ENCODE results near the gene UBE2R2. TPM values are rescaled to one million over a fixed set of nuclear protein-coding genes. Genes with fewer than 3 reads are reported as not detected.

UBE2R2 gene
- total and polyA plus RNA-seq, 2 donors (not counting 3 experiments of a cell fraction or from before 2014, with no cell fraction given): 23.9 to 54.3 TPM

DNA sequence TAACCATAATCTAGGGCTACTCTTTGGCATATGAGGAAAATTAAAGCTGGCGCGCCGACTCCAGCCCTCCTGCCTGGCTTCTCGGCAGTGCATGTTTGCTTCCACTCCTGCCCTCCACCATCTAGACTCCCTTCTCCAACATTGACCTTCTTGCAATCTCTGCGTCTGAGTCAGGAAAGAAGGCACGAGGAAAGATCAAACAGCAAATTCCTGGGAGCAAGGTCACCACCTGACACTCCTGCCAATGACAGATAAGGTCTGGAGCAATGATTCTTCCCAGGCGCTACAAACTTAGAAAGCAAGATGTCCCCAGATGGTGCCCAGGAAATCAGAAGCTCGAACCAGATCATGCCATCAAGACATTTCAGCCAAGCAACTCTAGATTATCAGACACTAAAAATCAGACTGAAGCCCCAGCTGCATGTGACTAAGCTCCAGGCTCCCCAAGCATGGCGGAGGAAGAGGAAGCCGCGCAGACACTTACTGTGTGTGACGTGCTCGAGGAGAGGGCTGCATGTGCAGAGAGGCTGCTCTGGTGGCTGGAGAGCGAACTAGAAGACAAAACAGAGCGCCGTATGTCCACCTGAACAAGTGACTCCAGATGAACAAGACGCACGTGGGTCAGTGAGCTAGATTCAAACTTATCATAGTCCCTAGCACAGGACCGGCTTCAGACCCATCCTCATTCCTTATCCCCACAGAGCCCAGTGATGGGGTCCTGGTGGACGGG lies 115.3 kb downstream of the UBE2R2 start:
- no TSS peak for BruUV-seq (replicated peaks)
- H2AFZ ChIP-seq (ENCODE audit: low read depth, low read length): no peak overlapping the region
- no peak overlapping the region for H3K9ac ChIP-seq (replicated peaks; ENCODE audit: extremely low read depth, insufficient read depth, low read length)
- peaks cover 4% of the 10 kb centered on the region for H3K79me2 ChIP-seq (ENCODE audit: control insufficient read depth, insufficient read depth, low read length)
- H3K4me1 ChIP-seq (ENCODE audit: control insufficient read depth, extremely low read depth, insufficient read depth, low read length): no peaks in the 10 kb centered on the region
- dilution Hi-C loops (cut with MboI; ENCODE audit: extremely low pct_ligation_motif_present, low sequenced_read_pairs): no loop called here
- POLR2A ChIA-PET: no interaction called here
- H3K27ac ChIP-seq (ENCODE audit: insufficient read depth, low read depth, low read length): no peak overlapping the region
- H4K20me1 ChIP-seq (replicated peaks; ENCODE audit: control insufficient read depth, extremely low read depth, insufficient read depth, low read length): no peaks in the 10 kb centered on the region
- H3K27me3 ChIP-seq (ENCODE audit: control insufficient read depth in 2 of 2, insufficient read depth in 2 of 2, low read length in 2 of 2): no peaks in the 10 kb centered on the region
- FAIRE-seq (no peak), DNase-seq (ENCODE audit: low read depth, low spot score) (no peak)
- no peaks in the 10 kb centered on the region for H3K9me3 ChIP-seq (replicated peaks; ENCODE audit: control insufficient read depth, insufficient read depth, low read length)
- peaks cover 25 to 56% of the 10 kb centered on the region in 2 experiments for H3K36me3 ChIP-seq (ENCODE audit: control insufficient read depth in 2 of 2, extremely low read depth in 1 of 2, insufficient read depth in 2 of 2, low read length in 2 of 2)
- H3K9me1 ChIP-seq (replicated peaks; ENCODE audit: control insufficient read depth, extremely low read depth, insufficient read depth, low read length): no peaks in the 10 kb centered on the region
- TF ChIP-seq MYC (IDR thresholded peaks at IDR 0.05; ENCODE audit: low read depth, low read length) (no peak), EZH2 (IDR thresholded peaks at IDR 0.05; ENCODE audit: borderline replicate concordance, low read depth, low read length, severe bottlenecking) (no peak), FOS (IDR thresholded peaks at IDR 0.05; ENCODE audit: borderline replicate concordance, insufficient read depth, low read length) (no peak), GATA2 (IDR thresholded peaks at IDR 0.05; ENCODE audit: insufficient read depth, insufficient read length, low read depth, low read length) (no peak), POLR2A (IDR thresholded peaks at IDR 0.05; ENCODE audit: low read depth, low read length) (no peak), JUN (IDR thresholded peaks at IDR 0.05; ENCODE audit: borderline replicate concordance, insufficient read depth, insufficient read length, low read depth) (no peak), POLR2AphosphoS5 (IDR thresholded peaks at IDR 0.05; ENCODE audit: insufficient read depth, low read depth, low read length) (no peak)
- TF ChIP-seq, protein P1, sequence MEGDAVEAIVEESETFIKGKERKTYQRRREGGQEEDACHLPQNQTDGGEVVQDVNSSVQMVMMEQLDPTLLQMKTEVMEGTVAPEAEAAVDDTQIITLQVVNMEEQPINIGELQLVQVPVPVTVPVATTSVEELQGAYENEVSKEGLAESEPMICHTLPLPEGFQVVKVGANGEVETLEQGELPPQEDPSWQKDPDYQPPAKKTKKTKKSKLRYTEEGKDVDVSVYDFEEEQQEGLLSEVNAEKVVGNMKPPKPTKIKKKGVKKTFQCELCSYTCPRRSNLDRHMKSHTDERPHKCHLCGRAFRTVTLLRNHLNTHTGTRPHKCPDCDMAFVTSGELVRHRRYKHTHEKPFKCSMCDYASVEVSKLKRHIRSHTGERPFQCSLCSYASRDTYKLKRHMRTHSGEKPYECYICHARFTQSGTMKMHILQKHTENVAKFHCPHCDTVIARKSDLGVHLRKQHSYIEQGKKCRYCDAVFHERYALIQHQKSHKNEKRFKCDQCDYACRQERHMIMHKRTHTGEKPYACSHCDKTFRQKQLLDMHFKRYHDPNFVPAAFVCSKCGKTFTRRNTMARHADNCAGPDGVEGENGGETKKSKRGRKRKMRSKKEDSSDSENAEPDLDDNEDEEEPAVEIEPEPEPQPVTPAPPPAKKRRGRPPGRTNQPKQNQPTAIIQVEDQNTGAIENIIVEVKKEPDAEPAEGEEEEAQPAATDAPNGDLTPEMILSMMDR (IDR thresholded peaks at IDR 0.05; ENCODE audit: extremely low read depth in 1 of 2, insufficient read depth in 1 of 2, low read depth in 1 of 2, low read length in 2 of 2): no peak
- TF ChIP-seq, protein P2, sequence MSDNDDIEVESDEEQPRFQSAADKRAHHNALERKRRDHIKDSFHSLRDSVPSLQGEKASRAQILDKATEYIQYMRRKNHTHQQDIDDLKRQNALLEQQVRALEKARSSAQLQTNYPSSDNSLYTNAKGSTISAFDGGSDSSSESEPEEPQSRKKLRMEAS (IDR thresholded peaks at IDR 0.05; ENCODE audit: insufficient read depth, insufficient read length): no peak
- H3K4me2 ChIP-seq (ENCODE audit: insufficient read depth, low read length): no peak overlapping the region
- no peak overlapping the region for H3K4me3 ChIP-seq (replicated peaks in 1 of 3; ENCODE audit: insufficient read depth in 1 of 3, low read depth in 1 of 3, low read length in 3 of 3)
- intact Hi-C loops (cut with micrococcal nuclease): no loop called here
- CTCF ChIA-PET: interaction anchor here (1.5 kb wide), 1 partner anchor 119 kb away, joined by 6 read pairs; no protein-coding TSS in a partner anchor
